Measurements from ENCODE around the gene ACTRT2. TPM values are rescaled to one million over a fixed set of nuclear protein-coding genes. Genes with fewer than 3 reads are reported as not detected.

Gene ACTRT2
- total and polyA plus RNA-seq, 10 donors: not detected

DNA sequence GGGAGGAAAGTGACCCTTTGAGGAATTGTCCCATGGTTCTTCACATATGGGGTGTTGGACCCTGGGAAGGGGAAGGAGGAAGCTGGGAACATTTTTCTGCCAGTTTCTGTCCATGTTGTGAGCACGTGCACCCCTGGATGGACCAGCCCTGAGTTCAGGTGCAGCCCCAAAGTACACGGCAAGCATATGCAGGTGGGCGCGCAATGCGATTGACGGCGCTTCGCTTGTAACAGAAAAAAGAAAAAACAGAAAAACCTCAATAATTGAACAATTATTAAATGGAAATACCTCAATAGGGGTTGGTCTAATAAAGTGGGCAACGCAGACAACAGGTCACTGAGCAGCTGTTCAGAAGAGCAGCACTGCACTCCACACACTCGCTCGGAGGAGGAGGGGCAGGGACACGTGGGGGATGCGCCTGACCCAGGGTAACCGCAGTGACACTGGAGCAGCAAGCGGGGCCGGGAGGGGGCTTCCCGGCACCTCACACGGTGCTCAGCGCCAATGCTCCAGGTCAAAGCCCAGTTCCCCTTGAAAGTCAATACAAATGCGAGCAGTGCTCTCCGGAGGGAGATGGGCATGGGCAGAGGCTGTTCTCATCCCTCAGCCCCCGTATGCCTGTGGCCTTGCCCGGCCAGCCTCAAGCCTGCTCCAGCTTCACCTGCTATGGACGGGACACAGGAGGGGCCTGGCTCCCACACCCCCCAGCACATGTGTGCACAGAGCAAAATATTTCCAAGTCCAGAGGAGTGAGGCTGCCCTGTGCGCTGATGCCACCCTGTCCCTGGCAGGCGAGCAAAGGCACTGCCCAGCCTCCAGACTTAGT, 6.6 kb upstream of the ACTRT2 start:
- no peak overlapping the region for H3K27ac ChIP-seq
- peaks cover 0 to 80% (median 21%) of the 10 kb centered on the region in 7 donors for H3K27me3 ChIP-seq (replicated peaks in 1 of 7)
- TF ChIP-seq POLR2A (IDR thresholded peaks at IDR 0.05): no peak
- no peak for TF ChIP-seq POLR2AphosphoS5 (IDR thresholded peaks at IDR 0.05)
- TF ChIP-seq, protein P1, sequence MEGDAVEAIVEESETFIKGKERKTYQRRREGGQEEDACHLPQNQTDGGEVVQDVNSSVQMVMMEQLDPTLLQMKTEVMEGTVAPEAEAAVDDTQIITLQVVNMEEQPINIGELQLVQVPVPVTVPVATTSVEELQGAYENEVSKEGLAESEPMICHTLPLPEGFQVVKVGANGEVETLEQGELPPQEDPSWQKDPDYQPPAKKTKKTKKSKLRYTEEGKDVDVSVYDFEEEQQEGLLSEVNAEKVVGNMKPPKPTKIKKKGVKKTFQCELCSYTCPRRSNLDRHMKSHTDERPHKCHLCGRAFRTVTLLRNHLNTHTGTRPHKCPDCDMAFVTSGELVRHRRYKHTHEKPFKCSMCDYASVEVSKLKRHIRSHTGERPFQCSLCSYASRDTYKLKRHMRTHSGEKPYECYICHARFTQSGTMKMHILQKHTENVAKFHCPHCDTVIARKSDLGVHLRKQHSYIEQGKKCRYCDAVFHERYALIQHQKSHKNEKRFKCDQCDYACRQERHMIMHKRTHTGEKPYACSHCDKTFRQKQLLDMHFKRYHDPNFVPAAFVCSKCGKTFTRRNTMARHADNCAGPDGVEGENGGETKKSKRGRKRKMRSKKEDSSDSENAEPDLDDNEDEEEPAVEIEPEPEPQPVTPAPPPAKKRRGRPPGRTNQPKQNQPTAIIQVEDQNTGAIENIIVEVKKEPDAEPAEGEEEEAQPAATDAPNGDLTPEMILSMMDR (IDR thresholded peaks at IDR 0.05 in 8 of 11, conservative IDR thresholded peaks at IDR 0.05 in 3 of 11): no peak
- no peaks in the 10 kb centered on the region for H3K9me3 ChIP-seq
- peaks cover 0 to 13% (median 9%) of the 10 kb centered on the region in 6 donors for H3K4me1 ChIP-seq
- WGBS, 5 donors: 80 to 83% (median 83%) methylated on average over 24 to 26 of the region's 26 CpGs
- intact Hi-C loops (cut with DNase I; ENCODE audit: low total_unique reads): loop anchor here (5.0 kb wide), 1 partner anchor 408 kb away; no protein-coding TSS in a partner anchor
- DNase-seq: peak; percentile 37
- no peaks in the 10 kb centered on the region for H3K36me3 ChIP-seq
- H3K4me3 ChIP-seq: no peak overlapping the region

DNA sequence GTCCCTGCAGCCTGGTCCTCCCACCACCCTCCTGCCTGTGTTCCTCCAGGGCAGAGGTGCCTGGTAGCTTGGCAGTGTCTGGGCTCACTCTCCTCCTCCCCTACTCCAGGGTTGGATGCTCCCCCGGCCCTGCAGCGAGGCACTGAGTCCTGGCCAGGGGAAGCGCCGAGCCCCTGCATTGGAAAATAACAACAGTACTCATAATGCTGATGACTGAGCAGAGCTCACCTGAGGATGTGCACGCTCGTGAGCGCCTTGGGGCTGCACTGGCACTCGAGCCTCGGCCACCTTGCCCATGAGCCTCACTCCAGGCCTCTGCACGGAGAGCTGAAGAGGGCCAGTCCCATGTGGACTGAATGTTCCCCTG, 6.0 kb upstream of the ACTRT2 start:
- DNase-seq: peak; percentile 41
- 86 to 92% (median 87%) methylated on average over 2 to 10 of the region's 10 CpGs for WGBS, 5 donors
- Histone ChIP-seq H3K4me3 (no peak overlapping the region), H3K36me3 (no peaks in the 10 kb centered on the region), H3K27me3 (replicated peaks in 1 of 7) (peaks cover 0 to 77% (median 21%) of the 10 kb centered on the region in 7 donors), H3K4me1 (peaks cover 0 to 13% (median 9%) of the 10 kb centered on the region in 6 donors), H3K27ac (no peak overlapping the region), H3K9me3 (no peaks in the 10 kb centered on the region)
- intact Hi-C loops (cut with DNase I; ENCODE audit: low total_unique reads): no loop called here
- TF ChIP-seq POLR2AphosphoS5 (IDR thresholded peaks at IDR 0.05) (no peak), POLR2A (IDR thresholded peaks at IDR 0.05) (no peak)
- TF ChIP-seq, protein P1 (IDR thresholded peaks at IDR 0.05 in 8 of 11, conservative IDR thresholded peaks at IDR 0.05 in 3 of 11): no peak

DNA sequence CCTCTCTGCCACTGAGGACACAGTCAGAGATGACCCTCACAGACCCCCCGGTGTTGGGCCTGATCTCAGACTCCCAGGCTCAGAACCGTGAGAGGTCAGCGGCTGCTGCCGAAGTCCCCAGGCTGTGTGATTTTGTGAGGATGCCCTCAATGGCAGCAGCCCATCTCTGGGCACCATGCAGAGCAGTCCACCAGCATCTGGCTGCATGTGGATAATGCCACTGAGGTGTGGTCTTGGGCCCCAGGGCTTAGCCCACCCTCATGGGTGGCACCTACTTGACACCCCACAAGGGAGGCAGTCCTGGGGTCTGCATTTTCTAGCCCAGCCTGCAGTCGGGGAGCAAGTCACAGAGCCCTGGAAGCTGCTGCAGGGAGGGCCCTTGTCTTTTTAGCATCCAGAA, 5.5 kb upstream of the ACTRT2 start:
- intact Hi-C loops (cut with DNase I; ENCODE audit: low total_unique reads): no loop called here
- DNase-seq: peak; percentile 35
- TF ChIP-seq POLR2A (IDR thresholded peaks at IDR 0.05): no peak
- no peak for TF ChIP-seq POLR2AphosphoS5 (IDR thresholded peaks at IDR 0.05)
- TF ChIP-seq, protein P1 (IDR thresholded peaks at IDR 0.05 in 8 of 11, conservative IDR thresholded peaks at IDR 0.05 in 3 of 11): no peak

More for the DNA sequence above, 5.5 kb upstream of the ACTRT2 start:
- 71 to 92% (median 81%) methylated on average over 3 to 5 of the region's 5 CpGs for WGBS, 5 donors
- Histone ChIP-seq H3K36me3 (no peaks in the 10 kb centered on the region), H3K4me1 (peaks cover 0 to 13% (median 9%) of the 10 kb centered on the region in 6 donors), H3K27me3 (replicated peaks in 1 of 7) (peaks cover 0 to 73% (median 21%) of the 10 kb centered on the region in 7 donors), H3K9me3 (no peaks in the 10 kb centered on the region), H3K4me3 (no peak overlapping the region), H3K27ac (no peak overlapping the region)
